Endothelial cell of umbilical vein (primary cell): Measurements from ENCODE around the gene ST8SIA1. TPM values are rescaled to one million over a fixed set of nuclear protein-coding genes. Genes with fewer than 3 reads are reported as not detected.

Source experiments
- BruUV-seq: library from RNA; stranded (reverse); fragments of 400-500 nt; replicated peaks from 2 replicates; lab custom pipeline; 2021; lab: Mats Ljungman, UMichigan
- CTCF ChIA-PET: fragments of 300-600, 350-600 bp; sonication (Branson Sonifier 250); formaldehyde crosslinking; loops from one replicate; lab custom pipeline; 2021; ENCODE audit warnings: antibody characterized with exemption, inconsistent platforms; lab: Charles Lee
- POLR2A ChIA-PET: fragments of 300-600, 350-600 bp; sonication (Branson Sonifier 250); formaldehyde crosslinking; loops from one replicate; lab custom pipeline; 2021; ENCODE audit warnings: antibody characterized with exemption, inconsistent platforms; lab: Charles Lee
- DNase-seq: peaks from one replicate; pipeline ENCODE4 v3.0.0-alpha.2; 2011; ENCODE audit warnings: low read depth, low spot score
- FAIRE-seq: peaks from 2 replicates; lab custom pipeline; 2011; peaks lifted over from hg19 to GRCh38; lab: Jason Lieb, UNC
- H2AFZ ChIP-seq: 2 replicates; pipeline ENCODE4 v1.6.0; 2012; ENCODE audit warnings: low read depth, low read length, control low read depth, inconsistent platforms
- H3K27ac ChIP-seq: 2 replicates; pipeline ENCODE4 v1.5.1; 2011; ENCODE audit warnings: low read depth, mild to moderate bottlenecking, control low read depth, low read length, moderate library complexity; ENCODE audit not compliant: insufficient read depth
- H3K27me3 ChIP-seq, 2 experiments: 2 replicates each; pipeline versions ENCODE4 v1.6.0 to v1.6.1; 2011; ENCODE audit warnings: low read length in 2 of 2, mixed read lengths in 1 of 2; ENCODE audit not compliant: control insufficient read depth in 2 of 2, insufficient read depth in 2 of 2
- H3K36me3 ChIP-seq, 2 experiments: 2 replicates in 1 of 2; 3 replicates in 1 of 2; pipeline ENCODE4 v1.5.1; 2011; ENCODE audit warnings: low read length in 2 of 2, mild to moderate bottlenecking in 1 of 2, moderate library complexity in 1 of 2; ENCODE audit not compliant: control insufficient read depth in 2 of 2, insufficient read depth in 2 of 2; ENCODE audit errors: extremely low read depth in 1 of 2
- H3K4me1 ChIP-seq: 3 replicates; pipeline ENCODE4 v1.5.1; 2011; ENCODE audit warnings: mild to moderate bottlenecking, low read length; ENCODE audit not compliant: control insufficient read depth, insufficient read depth; ENCODE audit errors: extremely low read depth
- H3K4me2 ChIP-seq: 2 replicates; pipeline ENCODE4 v1.6.1; 2011; ENCODE audit warnings: low read length, control low read depth, mixed read lengths; ENCODE audit not compliant: insufficient read depth
- H3K4me3 ChIP-seq, 3 experiments: fragments of 200-600 bp in 1 of 3; sonication (generic), shearing (Covaris generic) in 1 of 3; replicated peaks in 1 of 3; 2 replicates each; pipeline ENCODE4 v1.5.1; 2011 to 2016; ENCODE audit warnings: control low read depth in 3 of 3, low read length in 3 of 3, mild to moderate bottlenecking in 2 of 3, inconsistent platforms in 1 of 3, low read depth in 1 of 3, moderate library complexity in 1 of 3; ENCODE audit not compliant: insufficient read depth in 1 of 3
- H3K79me2 ChIP-seq: 2 replicates; pipeline ENCODE4 v1.6.0; 2012; ENCODE audit warnings: low read length, inconsistent platforms; ENCODE audit not compliant: control insufficient read depth, insufficient read depth
- H3K9ac ChIP-seq: replicated peaks from 2 replicates; pipeline ENCODE3; 2011; ENCODE audit warnings: low read length, control low read depth; ENCODE audit not compliant: insufficient read depth; ENCODE audit errors: extremely low read depth
- H3K9me1 ChIP-seq: replicated peaks from 3 replicates; pipeline ENCODE4 v1.6.0; 2011; ENCODE audit warnings: mild to moderate bottlenecking, low read length; ENCODE audit not compliant: control insufficient read depth, insufficient read depth; ENCODE audit errors: extremely low read depth
- H3K9me3 ChIP-seq: replicated peaks from 2 replicates; pipeline ENCODE4 v1.5.1; 2012; ENCODE audit warnings: low read length, inconsistent platforms; ENCODE audit not compliant: control insufficient read depth, insufficient read depth
- H4K20me1 ChIP-seq: replicated peaks from 2 replicates; pipeline ENCODE3; 2011; ENCODE audit warnings: mild to moderate bottlenecking, low read length; ENCODE audit not compliant: control insufficient read depth, insufficient read depth; ENCODE audit errors: extremely low read depth
- CTCF ChIP-seq, 2 donors: IDR thresholded peaks; 1 replicate in 1 of 2; 2 replicates in 1 of 2; pipeline ENCODE4 v1.5.1; 2011; ENCODE audit warnings: low read length in 2 of 2, mild to moderate bottlenecking in 2 of 2, moderate library complexity in 2 of 2, control low read depth in 1 of 2, inconsistent platforms in 1 of 2, low read depth in 1 of 2; ENCODE audit not compliant: insufficient read depth in 1 of 2; ENCODE audit errors: extremely low read depth in 1 of 2
- EZH2 ChIP-seq: IDR thresholded peaks from 2 replicates; pipeline ENCODE4 v1.6.1; 2012; ENCODE audit warnings: borderline replicate concordance, low read depth, mild to moderate bottlenecking, moderate library complexity, low read length, inconsistent platforms; ENCODE audit not compliant: severe bottlenecking
- FOS ChIP-seq: IDR thresholded peaks from 2 replicates; pipeline ENCODE4 v1.6.1; 2011; ENCODE audit warnings: mild to moderate bottlenecking, low read length, moderate library complexity, borderline replicate concordance; ENCODE audit not compliant: insufficient read depth
- GATA2 ChIP-seq: IDR thresholded peaks from 2 replicates; pipeline ENCODE4 v1.7.0; 2011; ENCODE audit warnings: low read depth, mild to moderate bottlenecking, moderate library complexity, mixed read lengths, low read length; ENCODE audit not compliant: insufficient read length, insufficient read depth
- JUN ChIP-seq: IDR thresholded peaks from 2 replicates; pipeline ENCODE4 v1.6.1; 2011; ENCODE audit warnings: borderline replicate concordance, low read depth; ENCODE audit not compliant: insufficient read length, insufficient read depth
- MAX ChIP-seq: IDR thresholded peaks from 2 replicates; pipeline ENCODE4 v1.6.1; 2011; ENCODE audit not compliant: insufficient read depth, insufficient read length
- MYC ChIP-seq: IDR thresholded peaks from one replicate; pipeline ENCODE4 v1.6.1; 2011; ENCODE audit warnings: mild to moderate bottlenecking, low read depth, low read length
- POLR2A ChIP-seq: IDR thresholded peaks from 2 replicates; pipeline ENCODE4 v1.6.1; 2012; ENCODE audit warnings: low read depth, mild to moderate bottlenecking, control low read depth, low read length
- POLR2AphosphoS5 ChIP-seq: IDR thresholded peaks from 2 replicates; pipeline ENCODE4 v1.6.1; 2012; ENCODE audit warnings: low read depth, mild to moderate bottlenecking, control low read depth, low read length, moderate library complexity; ENCODE audit not compliant: insufficient read depth
- dilution Hi-C: fragments of 300-500 bp; cut with MboI; formaldehyde crosslinking; loops from one replicate; pipeline ENCODE4 v1.15.0; 2019; ENCODE audit warnings: low sequenced_read_pairs; ENCODE audit not compliant: extremely low pct_ligation_motif_present
- intact Hi-C: fragments of 100-400 bp; cut with micrococcal nuclease; formaldehyde crosslinking; loops from one replicate; pipeline ENCODE4 v1.10.0; 2022
- polyA plus RNA-seq, 4 experiments: library from polyadenylated mRNA; depleted of rRNA in 3 of 4; stranded (reverse) in 3 of 4; unstranded in 1 of 4; fragments of >200 nt; gene quantifications; 2 replicates each; pipeline versions ENCODE4 v1.2.1 to v1.2.3, GENCODE V29; 2011 to 2012; ENCODE audit warnings: missing spikeins in 1 of 4
- total RNA-seq: library from RNA; stranded (reverse); gene quantifications from 2 replicates; pipeline ENCODE4 v1.2.3, GENCODE V29; 2021

Gene ST8SIA1
- total and polyA plus RNA-seq, 2 donors (not counting 3 experiments of a cell fraction or from before 2014, with no cell fraction given): not detected

GRCh38 chr12:22228022-22228875 is 106.3 kb downstream of the ST8SIA1 start:
- BruUV-seq: no TSS peak
- Histone ChIP-seq H3K27me3 (peaks cover 0 to 2% of the 10 kb centered on the region in 2 experiments), H3K4me2 (no peak overlapping the region), H3K9me3 (no peaks in the 10 kb centered on the region), H3K9me1 (no peaks in the 10 kb centered on the region), H3K9ac (no peak overlapping the region), H4K20me1 (no peaks in the 10 kb centered on the region), H2AFZ (no peak overlapping the region), H3K36me3 (no peaks in the 10 kb centered on the region), H3K79me2 (no peaks in the 10 kb centered on the region), H3K4me1 (no peaks in the 10 kb centered on the region), H3K27ac (no peak overlapping the region), H3K4me3 (no peak overlapping the region)
- dilution Hi-C loops (no loop called here), intact Hi-C loops (no loop called here)
- TF ChIP-seq MAX (no peak), POLR2A (no peak), FOS (no peak), POLR2AphosphoS5 (no peak), GATA2 (no peak), MYC (no peak), EZH2 (no peak), JUN (no peak), CTCF (IDR thresholded peaks at IDR 0.05; ENCODE audit: extremely low read depth in 1 of 2, insufficient read depth in 1 of 2, low read depth in 1 of 2, low read length in 2 of 2) (no peak)
- FAIRE-seq (no peak), DNase-seq (no peak)
- ChIA-PET POLR2A (no interaction called here), CTCF (no interaction called here)
